ENCODE results near the gene CPSF7. TPM values are rescaled to one million over a fixed set of nuclear protein-coding genes. Genes with fewer than 3 reads are reported as not detected.

Gene CPSF7
- total RNA-seq, 1 donor from 2014 or later, result 69.8 TPM

DNA sequence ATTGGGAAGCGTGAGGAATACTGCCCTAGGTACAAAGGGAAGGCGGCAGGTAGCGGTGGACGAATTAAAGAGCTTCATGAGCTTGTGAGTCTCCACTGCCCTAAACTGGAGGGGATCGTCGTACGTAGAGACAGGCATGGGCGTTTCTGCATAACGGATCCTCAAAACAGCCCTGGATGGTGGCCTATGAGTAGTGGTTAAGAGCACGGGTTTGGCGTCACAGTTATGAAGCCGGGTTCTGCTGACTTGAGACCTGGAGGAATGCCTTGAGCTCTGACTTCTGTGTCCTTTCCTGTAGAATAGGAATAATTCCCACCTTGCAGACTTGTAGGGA lies 67.3 kb downstream of the CPSF7 start:
- peak overlapping the region; percentile 99 for H3K27ac ChIP-seq
- peaks cover 36% of the 10 kb centered on the region for H3K36me3 ChIP-seq
- H3K27me3 ChIP-seq (ENCODE audit: low read depth), result no peaks in the 10 kb centered on the region
- intact Hi-C loops (cut with DNase I), result no loop called here
- DNase-seq (no peak), ATAC-seq (peak; percentile 12 to 24)
- H3K9me3 ChIP-seq, result no peaks in the 10 kb centered on the region
- peak overlapping the region; percentile 85 for H3K4me3 ChIP-seq
- peaks cover 42% of the 10 kb centered on the region for H3K4me1 ChIP-seq
- TF ChIP-seq, protein P1, sequence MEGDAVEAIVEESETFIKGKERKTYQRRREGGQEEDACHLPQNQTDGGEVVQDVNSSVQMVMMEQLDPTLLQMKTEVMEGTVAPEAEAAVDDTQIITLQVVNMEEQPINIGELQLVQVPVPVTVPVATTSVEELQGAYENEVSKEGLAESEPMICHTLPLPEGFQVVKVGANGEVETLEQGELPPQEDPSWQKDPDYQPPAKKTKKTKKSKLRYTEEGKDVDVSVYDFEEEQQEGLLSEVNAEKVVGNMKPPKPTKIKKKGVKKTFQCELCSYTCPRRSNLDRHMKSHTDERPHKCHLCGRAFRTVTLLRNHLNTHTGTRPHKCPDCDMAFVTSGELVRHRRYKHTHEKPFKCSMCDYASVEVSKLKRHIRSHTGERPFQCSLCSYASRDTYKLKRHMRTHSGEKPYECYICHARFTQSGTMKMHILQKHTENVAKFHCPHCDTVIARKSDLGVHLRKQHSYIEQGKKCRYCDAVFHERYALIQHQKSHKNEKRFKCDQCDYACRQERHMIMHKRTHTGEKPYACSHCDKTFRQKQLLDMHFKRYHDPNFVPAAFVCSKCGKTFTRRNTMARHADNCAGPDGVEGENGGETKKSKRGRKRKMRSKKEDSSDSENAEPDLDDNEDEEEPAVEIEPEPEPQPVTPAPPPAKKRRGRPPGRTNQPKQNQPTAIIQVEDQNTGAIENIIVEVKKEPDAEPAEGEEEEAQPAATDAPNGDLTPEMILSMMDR (IDR thresholded peaks at IDR 0.05), result no peak

DNA sequence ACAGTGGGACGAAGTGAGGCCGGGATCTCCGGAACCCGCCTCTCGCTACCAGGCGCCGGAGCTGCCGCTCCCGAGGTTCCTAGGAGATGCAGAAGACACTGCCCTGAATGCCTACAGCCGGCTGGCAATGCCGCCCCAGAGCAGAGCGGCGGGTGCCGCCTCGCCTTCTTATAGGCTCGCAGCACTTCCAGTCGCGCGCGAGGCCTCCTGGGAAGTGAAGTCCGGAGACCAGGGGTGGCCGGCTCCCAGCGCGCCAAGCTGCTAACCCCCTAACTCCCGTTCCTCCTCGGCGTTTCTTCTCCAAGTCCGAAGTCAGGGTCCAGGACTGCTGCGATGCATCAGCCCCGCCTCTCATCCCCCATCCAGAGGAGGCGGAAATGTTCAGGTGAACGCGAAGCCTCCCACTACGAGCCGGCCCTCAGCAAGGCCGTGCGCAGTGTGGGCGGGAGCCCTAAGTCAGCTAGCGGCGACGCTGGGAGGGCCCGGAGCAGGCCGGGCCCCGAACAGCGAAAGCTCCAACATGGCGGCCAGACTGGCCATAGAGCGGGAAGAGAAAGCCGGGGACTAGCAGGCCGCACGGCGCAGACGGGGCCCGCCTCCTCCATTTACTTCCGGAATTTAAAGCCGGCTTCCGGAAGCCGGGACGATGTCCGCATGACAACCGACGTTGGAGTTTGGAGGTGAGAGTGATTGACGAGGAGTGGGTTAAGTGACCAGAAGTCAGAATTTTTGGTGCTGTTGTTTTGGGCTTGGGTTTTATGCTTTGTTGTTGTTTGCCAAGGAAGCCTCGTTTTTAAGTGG lies 67.8 kb downstream of the CPSF7 start, which contains the start of the genes CYB561A3 and TMEM138:
CYB561A3 (minus strand) TSS at position 142 of the 801 bp plus-strand sequence. CDS start 5,169 bp downstream, outside the sequence.
TMEM138 (plus strand) TSS at position 634 of the 801 bp plus-strand sequence. CDS start 2,017 bp downstream, outside the sequence.
- TF ChIP-seq, protein P1 (IDR thresholded peaks at IDR 0.05), result no peak
- intact Hi-C loops (cut with DNase I), result no loop called here
- H3K4me3 ChIP-seq, result peak within 1 kb of the TSS; percentile 85
- no peaks in the 10 kb centered on the region for H3K9me3 ChIP-seq
- ATAC-seq (peak; percentile 98 to 99), DNase-seq (peak; percentile 96)
- H3K36me3 ChIP-seq, result peaks cover 30% of the 10 kb centered on the region
- H3K27ac ChIP-seq, result peak within 1 kb of the TSS; percentile 99
- peaks cover 48% of the 10 kb centered on the region for H3K4me1 ChIP-seq
- no peaks in the 10 kb centered on the region for H3K27me3 ChIP-seq (ENCODE audit: low read depth)

DNA sequence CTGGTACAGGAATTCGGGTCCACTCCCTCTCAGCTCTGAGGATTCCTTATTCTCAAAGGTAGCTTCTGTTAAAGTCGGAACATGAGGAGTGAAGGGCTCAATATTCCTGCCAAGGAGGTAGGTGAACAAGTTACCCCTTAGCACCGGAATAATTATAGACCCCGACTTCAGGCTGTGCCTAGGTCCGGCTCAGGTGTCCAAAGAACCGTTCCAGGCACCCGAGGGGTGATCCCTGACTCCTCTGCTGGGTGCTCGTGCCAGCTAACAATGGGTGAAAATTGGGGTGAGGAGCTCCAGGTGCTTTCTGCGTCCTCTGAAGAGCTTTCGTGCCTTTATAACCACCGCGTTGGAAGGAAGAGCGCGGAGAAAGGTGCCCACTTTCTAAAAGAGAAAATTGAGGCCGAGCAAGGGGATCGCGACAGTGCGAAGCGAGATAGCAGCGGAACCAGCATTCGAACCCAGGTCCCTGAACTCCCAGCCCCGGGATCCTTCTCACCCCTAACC lies 68.5 kb downstream of the CPSF7 start:
- H3K9me3 ChIP-seq, result no peaks in the 10 kb centered on the region
- peak in 1 of 2 donors; percentile 1 for ATAC-seq
- H3K4me1 ChIP-seq, result peaks cover 54% of the 10 kb centered on the region
- intact Hi-C loops (cut with DNase I), result no loop called here
- TF ChIP-seq, protein P1 (IDR thresholded peaks at IDR 0.05), result no peak
- H3K4me3 ChIP-seq, result peak overlapping the region; percentile 85
- H3K27me3 ChIP-seq (ENCODE audit: low read depth), result no peaks in the 10 kb centered on the region
- DNase-seq, result no peak
- H3K27ac ChIP-seq, result peak overlapping the region; percentile 99
- H3K36me3 ChIP-seq, result peaks cover 27% of the 10 kb centered on the region

DNA sequence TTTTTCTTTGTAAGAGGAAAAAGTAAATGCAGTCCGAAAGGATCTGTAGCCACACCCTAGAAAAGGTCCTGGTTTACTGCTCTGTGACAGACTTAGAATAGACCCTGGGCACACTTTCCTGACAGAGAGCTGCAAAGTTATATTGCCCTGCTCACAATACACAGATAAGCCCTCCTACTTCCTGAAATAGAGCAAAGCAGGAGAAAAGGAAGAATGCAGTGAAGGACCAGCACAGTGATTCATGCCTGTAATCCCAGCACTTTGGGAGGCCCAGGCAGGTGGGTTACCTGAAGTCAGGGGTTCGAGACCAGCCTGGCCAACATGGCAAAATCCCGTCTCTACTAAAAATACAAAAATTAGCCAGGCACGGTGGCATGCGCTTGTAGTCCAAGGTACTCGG lies 70.3 kb downstream of the CPSF7 start:
- TF ChIP-seq, protein P1 (IDR thresholded peaks at IDR 0.05), result no peak
- H3K27ac ChIP-seq, result no peak overlapping the region
- peaks cover 54% of the 10 kb centered on the region for H3K4me1 ChIP-seq
- H3K27me3 ChIP-seq (ENCODE audit: low read depth), result no peaks in the 10 kb centered on the region
- no peak for ATAC-seq
- H3K9me3 ChIP-seq, result no peaks in the 10 kb centered on the region
- peaks cover 11% of the 10 kb centered on the region for H3K36me3 ChIP-seq
- DNase-seq, result no peak
- intact Hi-C loops (cut with DNase I), result no loop called here
- no peak overlapping the region for H3K4me3 ChIP-seq

DNA sequence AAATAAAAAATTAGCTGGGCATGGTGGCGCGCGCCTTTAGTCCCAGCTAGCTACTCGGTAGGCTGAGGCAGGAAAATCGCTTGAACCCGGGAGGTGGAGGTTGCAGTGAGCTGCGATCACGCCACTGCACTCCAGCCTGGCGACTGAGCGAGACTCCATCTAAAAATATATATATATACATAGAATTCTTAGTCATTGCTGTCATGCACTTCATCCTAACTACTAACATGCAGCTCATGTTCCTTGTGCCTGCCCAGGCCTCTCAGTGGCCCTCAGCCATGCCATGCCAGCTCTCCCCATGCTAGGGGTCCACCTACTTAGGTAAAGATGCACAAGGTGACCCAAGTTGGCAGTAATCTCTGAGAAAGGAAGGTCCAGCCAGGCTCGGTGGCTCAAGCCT lies 71.2 kb downstream of the CPSF7 start:
- TF ChIP-seq, protein P1 (IDR thresholded peaks at IDR 0.05), result no peak
- H3K4me1 ChIP-seq, result peaks cover 50% of the 10 kb centered on the region
- no peaks in the 10 kb centered on the region for H3K27me3 ChIP-seq (ENCODE audit: low read depth)
- ATAC-seq (no peak), DNase-seq (no peak)
- H3K9me3 ChIP-seq, result no peaks in the 10 kb centered on the region
- H3K4me3 ChIP-seq, result no peak overlapping the region
- no peak overlapping the region for H3K27ac ChIP-seq
- H3K36me3 ChIP-seq, result peaks cover 14% of the 10 kb centered on the region
- intact Hi-C loops (cut with DNase I), result no loop called here

All from lower lobe of right lung (tissue), 2 donors.